ENCODE measurements around the gene CDADC1. TPM values are rescaled to one million over a fixed set of nuclear protein-coding genes. Genes with fewer than 3 reads are reported as not detected.

CDADC1 gene
- total and polyA plus RNA-seq, 2 experiments from 2014 or later, result 1.3 to 9.3 TPM

DNA sequence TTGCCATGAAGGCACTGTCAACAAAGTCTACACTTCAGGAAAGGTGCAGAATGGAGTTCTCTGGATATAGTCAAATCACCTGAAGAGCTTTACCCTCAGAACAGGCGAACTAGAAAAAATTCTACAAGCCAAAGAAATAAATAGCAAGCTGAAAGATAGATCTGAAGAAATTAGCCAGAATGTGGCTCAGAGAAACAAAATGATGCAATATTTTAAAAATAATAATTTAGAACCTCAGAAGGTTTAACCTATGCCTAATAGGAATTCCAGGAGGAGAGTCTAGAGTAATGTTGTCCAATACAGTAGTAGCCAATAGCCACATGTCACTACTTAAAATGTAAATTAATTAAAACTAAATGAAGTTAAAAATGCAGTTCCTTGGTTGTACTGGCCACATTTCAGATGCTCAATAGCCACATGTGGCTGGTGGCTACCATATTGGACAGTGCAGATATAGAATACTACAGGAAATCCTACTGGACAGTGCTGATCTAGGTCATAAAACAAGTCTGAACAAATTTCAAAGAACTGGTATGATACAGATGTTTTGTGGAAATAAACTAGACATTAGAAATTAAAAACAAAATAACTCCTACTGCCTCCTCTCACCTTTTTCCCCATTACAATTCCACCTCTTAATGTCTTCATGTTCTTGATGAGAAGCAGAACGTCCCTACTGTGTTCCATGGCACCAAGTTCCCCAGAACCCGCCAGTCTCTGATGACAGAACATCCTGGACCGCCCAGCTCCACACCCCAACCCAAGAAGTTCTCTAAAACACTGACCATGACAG is 679 bp upstream of the CDADC1 start:
- H3K4me3 Mint-ChIP-seq, result peak overlapping the region; percentile 95
- H3K4me1 Mint-ChIP-seq, result peaks cover 2% of the 10 kb centered on the region; the same call in 1 of the 3 replicates
- no peaks in the 10 kb centered on the region for H3K36me3 Mint-ChIP-seq (ENCODE audit: low read depth)
- H3K4me3 ChIP-seq, result peak overlapping the region; percentile 76
- H3K27ac Mint-ChIP-seq, result peak overlapping the region; percentile 96
- H3K27ac ChIP-seq (ENCODE audit: low read depth), result no peak overlapping the region
- no peaks in the 10 kb centered on the region for H3K9me2 ChIP-seq (ENCODE audit: insufficient read depth)
- H3K4me1 ChIP-seq (ENCODE audit: insufficient read depth), result no peaks in the 10 kb centered on the region
- DNase-seq (ENCODE audit: low spot score) (no peak), ATAC-seq (peak; percentile 49)
- H3K79me2 ChIP-seq (replicated peaks; ENCODE audit: insufficient read depth), result no peaks in the 10 kb centered on the region
- no peak for TF ChIP-seq JUNB (IDR thresholded peaks at IDR 0.05; ENCODE audit: unreplicated experiment)
- TF ChIP-seq, protein P1, sequence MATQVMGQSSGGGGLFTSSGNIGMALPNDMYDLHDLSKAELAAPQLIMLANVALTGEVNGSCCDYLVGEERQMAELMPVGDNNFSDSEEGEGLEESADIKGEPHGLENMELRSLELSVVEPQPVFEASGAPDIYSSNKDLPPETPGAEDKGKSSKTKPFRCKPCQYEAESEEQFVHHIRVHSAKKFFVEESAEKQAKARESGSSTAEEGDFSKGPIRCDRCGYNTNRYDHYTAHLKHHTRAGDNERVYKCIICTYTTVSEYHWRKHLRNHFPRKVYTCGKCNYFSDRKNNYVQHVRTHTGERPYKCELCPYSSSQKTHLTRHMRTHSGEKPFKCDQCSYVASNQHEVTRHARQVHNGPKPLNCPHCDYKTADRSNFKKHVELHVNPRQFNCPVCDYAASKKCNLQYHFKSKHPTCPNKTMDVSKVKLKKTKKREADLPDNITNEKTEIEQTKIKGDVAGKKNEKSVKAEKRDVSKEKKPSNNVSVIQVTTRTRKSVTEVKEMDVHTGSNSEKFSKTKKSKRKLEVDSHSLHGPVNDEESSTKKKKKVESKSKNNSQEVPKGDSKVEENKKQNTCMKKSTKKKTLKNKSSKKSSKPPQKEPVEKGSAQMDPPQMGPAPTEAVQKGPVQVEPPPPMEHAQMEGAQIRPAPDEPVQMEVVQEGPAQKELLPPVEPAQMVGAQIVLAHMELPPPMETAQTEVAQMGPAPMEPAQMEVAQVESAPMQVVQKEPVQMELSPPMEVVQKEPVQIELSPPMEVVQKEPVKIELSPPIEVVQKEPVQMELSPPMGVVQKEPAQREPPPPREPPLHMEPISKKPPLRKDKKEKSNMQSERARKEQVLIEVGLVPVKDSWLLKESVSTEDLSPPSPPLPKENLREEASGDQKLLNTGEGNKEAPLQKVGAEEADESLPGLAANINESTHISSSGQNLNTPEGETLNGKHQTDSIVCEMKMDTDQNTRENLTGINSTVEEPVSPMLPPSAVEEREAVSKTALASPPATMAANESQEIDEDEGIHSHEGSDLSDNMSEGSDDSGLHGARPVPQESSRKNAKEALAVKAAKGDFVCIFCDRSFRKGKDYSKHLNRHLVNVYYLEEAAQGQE (IDR thresholded peaks at IDR 0.05; ENCODE audit: unreplicated experiment), result no peak
- TF ChIP-seq EZH2 (IDR thresholded peaks at IDR 0.05; ENCODE audit: low read depth, unreplicated experiment), result no peak
- no peak for TF ChIP-seq STAT1 (IDR thresholded peaks at IDR 0.05; ENCODE audit: unreplicated experiment)
- TF ChIP-seq POLR2AphosphoS5 (IDR thresholded peaks at IDR 0.05; ENCODE audit: low read depth), result no peak
- TF ChIP-seq, protein P2, sequence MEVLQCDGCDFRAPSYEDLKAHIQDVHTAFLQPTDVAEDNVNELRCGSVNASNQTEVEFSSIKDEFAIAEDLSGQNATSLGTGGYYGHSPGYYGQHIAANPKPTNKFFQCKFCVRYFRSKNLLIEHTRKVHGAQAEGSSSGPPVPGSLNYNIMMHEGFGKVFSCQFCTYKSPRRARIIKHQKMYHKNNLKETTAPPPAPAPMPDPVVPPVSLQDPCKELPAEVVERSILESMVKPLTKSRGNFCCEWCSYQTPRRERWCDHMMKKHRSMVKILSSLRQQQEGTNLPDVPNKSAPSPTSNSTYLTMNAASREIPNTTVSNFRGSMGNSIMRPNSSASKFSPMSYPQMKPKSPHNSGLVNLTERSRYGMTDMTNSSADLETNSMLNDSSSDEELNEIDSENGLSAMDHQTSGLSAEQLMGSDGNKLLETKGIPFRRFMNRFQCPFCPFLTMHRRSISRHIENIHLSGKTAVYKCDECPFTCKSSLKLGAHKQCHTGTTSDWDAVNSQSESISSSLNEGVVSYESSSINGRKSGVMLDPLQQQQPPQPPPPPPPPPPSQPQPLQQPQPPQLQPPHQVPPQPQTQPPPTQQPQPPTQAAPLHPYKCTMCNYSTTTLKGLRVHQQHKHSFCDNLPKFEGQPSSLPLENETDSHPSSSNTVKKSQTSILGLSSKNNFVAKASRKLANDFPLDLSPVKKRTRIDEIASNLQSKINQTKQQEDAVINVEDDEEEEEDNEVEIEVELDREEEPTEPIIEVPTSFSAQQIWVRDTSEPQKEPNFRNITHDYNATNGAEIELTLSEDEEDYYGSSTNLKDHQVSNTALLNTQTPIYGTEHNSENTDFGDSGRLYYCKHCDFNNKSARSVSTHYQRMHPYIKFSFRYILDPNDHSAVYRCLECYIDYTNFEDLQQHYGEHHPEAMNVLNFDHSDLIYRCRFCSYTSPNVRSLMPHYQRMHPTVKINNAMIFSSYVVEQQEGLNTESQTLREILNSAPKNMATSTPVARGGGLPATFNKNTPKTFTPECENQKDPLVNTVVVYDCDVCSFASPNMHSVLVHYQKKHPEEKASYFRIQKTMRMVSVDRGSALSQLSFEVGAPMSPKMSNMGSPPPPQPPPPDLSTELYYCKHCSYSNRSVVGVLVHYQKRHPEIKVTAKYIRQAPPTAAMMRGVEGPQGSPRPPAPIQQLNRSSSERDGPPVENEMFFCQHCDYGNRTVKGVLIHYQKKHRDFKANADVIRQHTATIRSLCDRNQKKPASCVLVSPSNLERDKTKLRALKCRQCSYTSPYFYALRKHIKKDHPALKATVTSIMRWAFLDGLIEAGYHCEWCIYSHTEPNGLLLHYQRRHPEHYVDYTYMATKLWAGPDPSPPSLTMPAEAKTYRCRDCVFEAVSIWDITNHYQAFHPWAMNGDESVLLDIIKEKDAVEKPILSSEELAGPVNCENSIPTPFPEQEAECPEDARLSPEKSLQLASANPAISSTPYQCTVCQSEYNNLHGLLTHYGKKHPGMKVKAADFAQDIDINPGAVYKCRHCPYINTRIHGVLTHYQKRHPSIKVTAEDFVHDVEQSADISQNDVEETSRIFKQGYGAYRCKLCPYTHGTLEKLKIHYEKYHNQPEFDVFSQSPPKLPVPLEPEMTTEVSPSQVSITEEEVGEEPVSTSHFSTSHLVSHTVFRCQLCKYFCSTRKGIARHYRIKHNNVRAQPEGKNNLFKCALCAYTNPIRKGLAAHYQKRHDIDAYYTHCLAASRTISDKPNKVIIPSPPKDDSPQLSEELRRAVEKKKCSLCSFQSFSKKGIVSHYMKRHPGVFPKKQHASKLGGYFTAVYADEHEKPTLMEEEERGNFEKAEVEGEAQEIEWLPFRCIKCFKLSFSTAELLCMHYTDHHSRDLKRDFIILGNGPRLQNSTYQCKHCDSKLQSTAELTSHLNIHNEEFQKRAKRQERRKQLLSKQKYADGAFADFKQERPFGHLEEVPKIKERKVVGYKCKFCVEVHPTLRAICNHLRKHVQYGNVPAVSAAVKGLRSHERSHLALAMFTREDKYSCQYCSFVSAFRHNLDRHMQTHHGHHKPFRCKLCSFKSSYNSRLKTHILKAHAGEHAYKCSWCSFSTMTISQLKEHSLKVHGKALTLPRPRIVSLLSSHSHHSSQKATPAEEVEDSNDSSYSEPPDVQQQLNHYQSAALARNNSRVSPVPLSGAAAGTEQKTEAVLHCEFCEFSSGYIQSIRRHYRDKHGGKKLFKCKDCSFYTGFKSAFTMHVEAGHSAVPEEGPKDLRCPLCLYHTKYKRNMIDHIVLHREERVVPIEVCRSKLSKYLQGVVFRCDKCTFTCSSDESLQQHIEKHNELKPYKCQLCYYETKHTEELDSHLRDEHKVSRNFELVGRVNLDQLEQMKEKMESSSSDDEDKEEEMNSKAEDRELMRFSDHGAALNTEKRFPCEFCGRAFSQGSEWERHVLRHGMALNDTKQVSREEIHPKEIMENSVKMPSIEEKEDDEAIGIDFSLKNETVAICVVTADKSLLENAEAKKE (CRISPR knock-in tag; IDR thresholded peaks at IDR 0.05), result no peak
- TF ChIP-seq EZH2phosphoT487 (IDR thresholded peaks at IDR 0.05; ENCODE audit: unreplicated experiment), result no peak
- TF ChIP-seq CREB1 (CRISPR knock-in tag; IDR thresholded peaks at IDR 0.05; ENCODE audit: low read depth), result no peak
- H3K4me2 ChIP-seq, result peak overlapping the region; percentile 97
- peak overlapping the region; percentile 97 for H2AFZ ChIP-seq
- no peaks in the 10 kb centered on the region for H3K36me3 ChIP-seq (ENCODE audit: insufficient read depth)
- peaks cover 9% of the 10 kb centered on the region for H3K27me3 Mint-ChIP-seq (ENCODE audit: insufficient read depth, low read depth, poor library complexity)
- no peaks in the 10 kb centered on the region for H3K27me3 ChIP-seq (ENCODE audit: insufficient read depth)
- H3F3A ChIP-seq (replicated peaks; ENCODE audit: low read depth), result peaks cover 6% of the 10 kb centered on the region; the same call in 1 of the 2 replicates
- H4K20me1 ChIP-seq (replicated peaks; ENCODE audit: insufficient read depth), result no peaks in the 10 kb centered on the region
- no peaks in the 10 kb centered on the region for H3K9me3 Mint-ChIP-seq
